CD4-positive, alpha-beta T cell treated with Interleukin-17A for 4 hours (primary cell): ENCODE results near the gene IL17REL.

Experiments
- DNase-seq: peaks from one replicate; pipeline ENCODE4 v3.0.0-alpha.2; 2020; ENCODE audit warnings: mixed read lengths

The IL17REL gene

GRCh38 chr22:50012211-50013181 is at the start of gene IL17REL:
Gene IL17REL, minus strand, starts transcription at chr22:50012765. Its CDS starts 119 bp downstream, at chr22:50012646.
- DNase-seq = no peak

- DNase-seq = no peak
Measured at GRCh38 chr22:50061824-50062355, 49.3 kb upstream of the IL17REL start.

- no peak for DNase-seq
Measured at GRCh38 chr22:50061141-50061823, 48.7 kb upstream of the IL17REL start.

- DNase-seq = no peak
Measured at GRCh38 chr22:50060441-50061140, 48.0 kb upstream of the IL17REL start.

GRCh38 chr22:50059881-50060262 is 47.3 kb upstream of the IL17REL start:
- no peak for DNase-seq

DNA sequence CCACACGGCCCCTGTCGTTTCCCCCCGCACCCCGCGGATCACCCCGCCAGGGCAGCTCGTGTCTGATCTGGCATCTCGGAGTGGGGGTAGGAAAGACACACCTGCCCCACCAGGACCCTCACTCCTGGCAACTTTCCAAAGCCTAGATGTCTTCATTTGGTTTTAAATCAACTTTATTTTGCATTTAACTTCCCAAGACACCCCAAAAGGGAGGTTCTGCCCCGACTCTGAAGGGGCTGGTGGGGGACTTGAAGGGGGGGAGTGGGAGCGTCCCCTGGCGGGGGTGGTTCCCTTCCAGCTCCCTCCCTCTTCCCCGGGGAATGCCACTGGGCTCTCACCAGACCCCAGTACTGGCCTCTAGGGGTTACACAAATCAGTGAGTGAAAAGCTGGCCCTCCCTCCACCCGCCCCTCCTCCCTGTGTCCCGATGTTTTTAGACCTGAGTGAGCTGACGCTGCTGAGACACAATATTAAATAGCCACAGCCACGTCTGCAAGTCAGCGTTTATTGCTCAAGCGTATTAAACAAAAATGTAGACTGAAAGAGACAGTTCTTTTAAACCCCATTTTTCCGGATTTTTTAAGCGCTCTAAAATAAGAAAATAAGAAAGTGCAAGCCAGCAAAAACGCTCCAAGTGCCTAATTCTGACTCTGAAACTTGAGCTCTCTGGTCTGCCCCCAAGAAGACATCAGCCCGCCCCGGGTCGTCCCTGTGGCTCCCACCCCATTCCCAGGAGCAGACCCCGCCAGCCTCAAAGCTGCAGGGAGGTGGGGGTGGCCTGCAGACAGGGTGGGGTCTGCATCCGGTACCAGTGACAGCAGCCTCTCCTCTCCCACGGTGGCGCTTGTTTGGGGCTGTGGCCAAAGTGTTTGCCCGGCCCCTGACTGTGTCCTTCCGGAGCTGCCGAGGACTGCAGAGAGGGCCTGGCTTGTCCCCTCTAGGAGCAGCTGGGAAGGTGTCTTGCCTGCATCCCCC is 46.6 kb upstream of the IL17REL start:
- DNase-seq = no peak

GRCh38 chr22:50058061-50058905 is 45.7 kb upstream of the IL17REL start, which contains the start of gene TTLL8:
Gene TTLL8, minus strand, starts transcription at chr22:50058298.
- DNase-seq = no peak

- DNase-seq = no peak
Measured at GRCh38 chr22:50057278-50058060, 44.9 kb upstream of the IL17REL start.

DNA sequence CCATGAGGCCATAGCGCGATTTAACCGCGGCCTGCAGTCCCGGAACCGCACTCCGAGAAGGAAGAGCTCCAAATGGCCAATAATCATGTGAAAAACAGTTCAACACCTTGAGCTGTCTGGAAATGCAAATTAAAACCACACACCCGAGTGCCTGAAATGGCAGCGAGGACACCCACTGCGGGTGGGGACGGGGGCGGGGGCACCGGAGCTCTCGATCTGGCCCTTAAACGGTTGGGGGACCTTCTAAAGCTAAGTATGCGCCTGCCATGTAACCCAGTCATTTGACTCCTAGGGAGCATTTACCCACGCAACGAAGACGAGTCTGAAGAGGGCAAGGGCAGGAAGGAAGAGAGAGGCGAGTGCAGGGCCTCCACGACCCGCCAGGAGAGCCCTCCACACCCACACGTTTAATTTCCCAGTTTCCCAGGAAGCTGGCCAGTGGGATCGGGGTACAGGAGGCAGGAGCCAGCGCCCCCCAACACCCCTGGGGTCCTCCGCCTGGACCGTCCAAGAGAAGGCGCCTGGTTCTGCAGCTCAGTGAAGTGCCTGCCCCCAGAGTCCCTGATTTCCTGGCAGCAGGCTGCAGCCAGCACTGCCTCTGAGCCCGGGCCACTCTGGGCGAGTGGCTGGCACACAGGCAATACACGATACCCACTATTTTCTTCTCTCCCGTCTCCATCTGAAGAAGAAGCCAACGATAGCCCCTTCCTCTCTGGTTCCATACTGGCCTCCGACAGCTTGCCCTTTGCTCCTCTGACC is 43.8 kb upstream of the IL17REL start:
- no peak for DNase-seq

DNA sequence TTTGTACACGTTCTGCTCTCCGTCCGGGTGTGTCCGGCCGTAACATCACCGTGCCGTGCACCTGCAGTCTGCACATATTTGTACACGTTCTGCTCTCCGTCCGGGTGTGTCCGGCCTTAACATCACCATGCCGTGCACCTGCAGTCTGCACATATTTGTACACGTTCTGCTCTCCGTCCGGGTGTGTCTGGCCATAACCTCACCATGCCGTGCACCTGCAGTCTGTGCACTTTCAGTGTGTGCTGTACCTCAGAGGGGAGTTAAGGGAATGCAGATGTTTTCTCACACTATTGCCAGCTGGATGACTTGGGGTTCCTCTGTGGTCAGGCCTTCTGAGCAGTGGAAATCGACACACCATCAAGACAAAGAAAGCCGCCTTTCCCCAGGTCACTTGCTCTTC is 41.3 kb upstream of the IL17REL start:
- no peak for DNase-seq

DNA sequence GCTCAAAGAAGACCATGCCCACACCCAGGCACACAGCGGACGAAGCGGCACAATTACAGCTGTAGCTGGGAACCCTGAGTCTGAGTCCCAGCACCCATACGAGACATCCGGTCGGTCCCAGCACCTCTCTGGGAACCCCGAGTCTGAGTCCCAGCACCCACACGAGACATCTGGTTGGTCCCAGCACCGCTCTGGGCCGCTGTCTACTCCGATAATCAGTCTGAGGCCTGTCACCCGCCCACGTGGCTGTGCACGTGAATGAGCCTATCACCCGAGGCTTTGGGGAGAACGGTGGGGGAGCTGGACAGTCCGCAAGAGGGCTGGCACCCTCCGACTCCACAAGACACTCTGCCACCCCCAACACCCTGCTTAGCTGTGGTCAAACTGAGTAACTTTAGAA is 39.4 kb upstream of the IL17REL start:
- DNase-seq = no peak

- DNase-seq = no peak
Measured at GRCh38 chr22:50049299-50050195, 37.0 kb upstream of the IL17REL start.

DNA sequence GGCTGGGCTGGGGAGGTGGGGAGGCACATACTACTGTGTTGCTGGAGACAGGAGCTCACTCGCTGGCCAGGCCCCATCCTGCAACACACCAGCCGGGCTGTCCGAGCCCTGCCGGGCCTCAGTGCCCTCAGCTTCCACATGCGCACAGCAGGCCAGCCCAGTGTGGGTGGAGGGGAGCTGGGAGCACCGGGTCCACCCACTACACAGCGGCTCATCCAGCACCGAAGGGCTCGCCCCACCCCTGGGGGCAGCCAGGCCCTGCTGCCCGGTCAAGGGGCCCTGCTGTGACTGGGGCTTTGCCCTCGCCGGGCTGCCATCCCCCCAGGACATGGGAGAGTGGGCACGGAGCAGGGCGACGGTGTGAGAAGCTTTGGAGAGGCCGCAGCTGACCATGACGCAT is 36.3 kb upstream of the IL17REL start:
- no peak for DNase-seq

DNA sequence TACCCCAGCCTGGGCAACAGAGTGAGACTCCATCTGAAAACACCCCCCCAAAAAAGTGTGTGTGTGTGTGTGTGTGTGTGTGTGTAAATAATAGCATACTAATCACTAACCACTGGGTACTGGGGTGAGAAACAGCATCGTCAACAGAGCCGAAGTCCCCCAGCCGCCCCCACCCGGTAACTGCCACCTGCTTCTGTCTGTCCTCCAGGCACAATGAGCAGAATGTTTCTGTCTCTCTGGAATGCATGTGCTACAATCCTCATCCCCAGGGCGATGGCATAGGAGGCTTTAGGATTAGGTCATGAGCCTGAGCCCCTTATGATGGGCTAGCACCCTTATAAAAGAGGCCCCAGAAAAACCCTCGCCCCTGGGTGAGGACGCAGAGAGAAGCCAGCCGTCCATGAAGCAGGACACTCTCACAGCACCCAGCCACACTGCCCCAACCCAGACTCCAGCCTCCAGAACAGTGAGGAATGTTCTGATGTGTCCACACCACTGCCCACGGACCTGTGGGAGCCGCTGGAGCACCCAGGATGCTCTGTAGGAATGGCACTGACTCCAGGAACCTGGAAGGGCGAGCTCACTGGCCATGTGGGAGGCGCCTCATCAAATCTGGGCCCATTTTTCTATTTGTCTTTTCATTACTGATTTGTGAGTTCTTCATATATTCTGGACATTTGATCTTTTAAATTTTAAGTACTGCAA is 35.6 kb upstream of the IL17REL start:
- DNase-seq = no peak

- DNase-seq = no peak
Measured at GRCh38 chr22:50047346-50047745, 34.8 kb upstream of the IL17REL start.

DNA sequence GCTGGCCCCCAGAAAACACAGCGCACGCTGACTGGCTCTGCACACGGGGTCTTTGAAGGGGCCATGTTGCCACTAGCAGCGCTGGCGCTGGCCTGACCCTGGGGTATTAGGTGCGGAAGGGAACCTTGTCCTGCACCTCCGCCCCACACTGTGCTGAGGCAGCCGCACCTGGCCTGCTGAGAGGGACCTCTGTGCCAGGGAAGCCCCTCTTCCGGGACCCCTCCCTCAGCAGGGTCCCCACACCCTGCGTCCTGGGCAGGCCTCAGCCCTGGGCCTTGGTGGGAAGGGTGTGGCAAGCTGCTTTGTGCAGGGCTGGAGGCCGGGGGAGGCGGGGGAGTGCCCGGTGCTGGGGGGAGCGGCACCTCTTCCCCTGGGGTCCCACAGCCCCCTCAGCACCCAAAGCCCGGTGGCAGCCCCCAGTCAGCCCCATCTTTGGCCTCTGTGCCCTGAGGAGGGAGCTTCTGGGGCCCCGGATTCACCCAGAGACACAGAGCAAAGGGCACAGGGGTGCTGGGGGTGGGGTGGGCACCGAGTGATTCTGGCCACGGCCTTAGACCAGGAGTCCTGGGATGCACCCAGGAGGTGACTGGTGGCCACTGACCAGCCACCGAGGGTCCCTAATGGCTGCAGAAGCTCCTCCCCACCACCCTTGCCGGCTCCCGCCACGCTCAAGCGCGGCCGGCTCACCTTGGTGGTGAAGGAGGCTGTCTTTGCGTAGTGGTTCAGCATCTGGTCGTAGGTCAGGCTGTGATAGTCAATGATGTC is 34.1 kb upstream of the IL17REL start:
- no peak for DNase-seq

GRCh38 chr22:50046019-50046415 is 33.5 kb upstream of the IL17REL start:
- no peak for DNase-seq
